ENCODE data around the gene HCFC1R1. TPM values are rescaled to one million over a fixed set of nuclear protein-coding genes. Genes with fewer than 3 reads are reported as not detected.
"Not testable (repeated sequence)": the region's sequence is repeated elsewhere in the genome, so short reads cannot be mapped to it uniquely, and the experiment has no call there.

HCFC1R1 gene
- 46.6 and 51.4 TPM in 2 replicates for total RNA-seq (2021)
- Bru-seq, nascent RNA = percentile 61 among the genes with signal in this experiment
- BruChase-seq, experiment 1, labeled RNA remaining after a 2-hour chase = percentile 56 among the genes with signal in this experiment
- percentile 75 among the genes with signal in this experiment for BruChase-seq, experiment 2, labeled RNA remaining after a 6-hour chase
- long read RNA-seq, transcript HCFC1R1-201 (4 exons, 965 nt) = major isoform, 15 of 40 reads
- long read RNA-seq, transcript HCFC1R1-208 (2 exons, 1,365 nt) = minor isoform, 5 of 40 reads
- long read RNA-seq, transcript HCFC1R1-206 (3 exons, 618 nt) = minor isoform, 11 of 40 reads
- long read RNA-seq, partial matches to known transcripts = 1 of 40 reads
- long read RNA-seq, other reads (novel, unspliced or antisense) = 3 of 40 reads

GRCh38 chr16:3023669-3024478 lies at the start of gene HCFC1R1, which contains the start of gene THOC6:
Gene HCFC1R1, minus strand, starts transcription at chr16:3023942. Its CDS starts 1 bp downstream, at chr16:3023941.
Gene THOC6, plus strand, starts transcription at chr16:3024035. Its CDS starts 292 bp downstream, at chr16:3024327.
- Histone ChIP-seq H3K4me3 (ENCODE audit: low read depth, low read length, poor library complexity, severe bottlenecking) (peak within 1 kb of the TSS; percentile 71), H3K27me3 (replicated peaks; ENCODE audit: insufficient read depth, low read depth, low read length, poor library complexity) (peaks cover 2% of the 10 kb centered on the region), H3K27ac (ENCODE audit: low read depth, low read length, poor library complexity, severe bottlenecking) (peak within 1 kb of the TSS; percentile 97), H3K36me3 (ENCODE audit: insufficient read depth, low read length, poor library complexity, severe bottlenecking) (peaks cover 3% of the 10 kb centered on the region), H3K9me3 (ENCODE audit: low read depth, low read length, poor library complexity, severe bottlenecking) (no peaks in the 10 kb centered on the region), H3K4me1 (ENCODE audit: insufficient read depth, low read length, poor library complexity, severe bottlenecking) (peaks cover 26% of the 10 kb centered on the region)
- peak; percentile 99 for DNase-seq (ENCODE audit: low spot score)
- intact Hi-C loops (cut with micrococcal nuclease; ENCODE audit: unreplicated experiment) = no loop called here
- CTCF ChIA-PET = interaction anchor here (0.5 to 2.9 kb wide), 3 partner anchors 8 to 35 kb away, joined by 3 to 9 read pairs (median 6); no protein-coding TSS in a partner anchor
- TSS peak; percentile 85 for BruUV-seq (replicated peaks)
- TF ChIP-seq EZH2 (IDR thresholded peaks at IDR 0.05; ENCODE audit: borderline replicate concordance, low read depth, low read length, poor library complexity, severe bottlenecking) (no peak), CTCF (conservative IDR thresholded peaks at IDR 0.05; ENCODE audit: low read depth, low read length) (no peak)
- POLR2A ChIA-PET (ENCODE audit: low non-redundant PET) = no interaction called here

GRCh38 chr16:3073448-3073847 lies 49.7 kb upstream of the HCFC1R1 start:
- Histone ChIP-seq H3K27ac (ENCODE audit: low read depth, low read length, poor library complexity, severe bottlenecking) (no peak overlapping the region), H3K27me3 (replicated peaks; ENCODE audit: insufficient read depth, low read depth, low read length, poor library complexity) (peaks cover 4% of the 10 kb centered on the region), H3K4me3 (ENCODE audit: low read depth, low read length, poor library complexity, severe bottlenecking) (no peak overlapping the region), H3K4me1 (ENCODE audit: insufficient read depth, low read length, poor library complexity, severe bottlenecking) (no peaks in the 10 kb centered on the region), H3K36me3 (ENCODE audit: insufficient read depth, low read length, poor library complexity, severe bottlenecking) (no peaks in the 10 kb centered on the region), H3K9me3 (ENCODE audit: low read depth, low read length, poor library complexity, severe bottlenecking) (no peaks in the 10 kb centered on the region)
- no peak for DNase-seq (ENCODE audit: low spot score)
- TF ChIP-seq EZH2 (IDR thresholded peaks at IDR 0.05; ENCODE audit: borderline replicate concordance, low read depth, low read length, poor library complexity, severe bottlenecking) (no peak), CTCF (conservative IDR thresholded peaks at IDR 0.05; ENCODE audit: low read depth, low read length) (no peak)
- ChIA-PET POLR2A (ENCODE audit: low non-redundant PET) (no interaction called here), CTCF (no interaction called here)
- intact Hi-C loops (cut with micrococcal nuclease; ENCODE audit: unreplicated experiment) = no loop called here
- BruUV-seq (replicated peaks) = no TSS peak

GRCh38 chr16:3072576-3073263 lies 49.0 kb upstream of the HCFC1R1 start:
- H3K27me3 ChIP-seq (replicated peaks; ENCODE audit: insufficient read depth, low read depth, low read length, poor library complexity); POLR2A ChIA-PET (ENCODE audit: low non-redundant PET); H3K4me1 ChIP-seq (ENCODE audit: insufficient read depth, low read length, poor library complexity, severe bottlenecking); H3K27ac ChIP-seq (ENCODE audit: low read depth, low read length, poor library complexity, severe bottlenecking); H3K36me3 ChIP-seq (ENCODE audit: insufficient read depth, low read length, poor library complexity, severe bottlenecking); CTCF ChIA-PET; H3K9me3 ChIP-seq (ENCODE audit: low read depth, low read length, poor library complexity, severe bottlenecking); intact Hi-C loops (cut with micrococcal nuclease; ENCODE audit: unreplicated experiment); BruUV-seq (replicated peaks); DNase-seq (ENCODE audit: low spot score); H3K4me3 ChIP-seq (ENCODE audit: low read depth, low read length, poor library complexity, severe bottlenecking): not testable (repeated sequence)

GRCh38 chr16:3072148-3072547 lies 48.4 kb upstream of the HCFC1R1 start:
- H3K27ac ChIP-seq (ENCODE audit: low read depth, low read length, poor library complexity, severe bottlenecking); CTCF ChIA-PET; DNase-seq (ENCODE audit: low spot score); POLR2A ChIA-PET (ENCODE audit: low non-redundant PET); H3K9me3 ChIP-seq (ENCODE audit: low read depth, low read length, poor library complexity, severe bottlenecking); H3K4me3 ChIP-seq (ENCODE audit: low read depth, low read length, poor library complexity, severe bottlenecking); H3K4me1 ChIP-seq (ENCODE audit: insufficient read depth, low read length, poor library complexity, severe bottlenecking); H3K27me3 ChIP-seq (replicated peaks; ENCODE audit: insufficient read depth, low read depth, low read length, poor library complexity); intact Hi-C loops (cut with micrococcal nuclease; ENCODE audit: unreplicated experiment); H3K36me3 ChIP-seq (ENCODE audit: insufficient read depth, low read length, poor library complexity, severe bottlenecking); BruUV-seq (replicated peaks): not testable (repeated sequence)

All from A673 (cell line).